ENCODE results near the gene B9D1.

The B9D1 gene

DNA sequence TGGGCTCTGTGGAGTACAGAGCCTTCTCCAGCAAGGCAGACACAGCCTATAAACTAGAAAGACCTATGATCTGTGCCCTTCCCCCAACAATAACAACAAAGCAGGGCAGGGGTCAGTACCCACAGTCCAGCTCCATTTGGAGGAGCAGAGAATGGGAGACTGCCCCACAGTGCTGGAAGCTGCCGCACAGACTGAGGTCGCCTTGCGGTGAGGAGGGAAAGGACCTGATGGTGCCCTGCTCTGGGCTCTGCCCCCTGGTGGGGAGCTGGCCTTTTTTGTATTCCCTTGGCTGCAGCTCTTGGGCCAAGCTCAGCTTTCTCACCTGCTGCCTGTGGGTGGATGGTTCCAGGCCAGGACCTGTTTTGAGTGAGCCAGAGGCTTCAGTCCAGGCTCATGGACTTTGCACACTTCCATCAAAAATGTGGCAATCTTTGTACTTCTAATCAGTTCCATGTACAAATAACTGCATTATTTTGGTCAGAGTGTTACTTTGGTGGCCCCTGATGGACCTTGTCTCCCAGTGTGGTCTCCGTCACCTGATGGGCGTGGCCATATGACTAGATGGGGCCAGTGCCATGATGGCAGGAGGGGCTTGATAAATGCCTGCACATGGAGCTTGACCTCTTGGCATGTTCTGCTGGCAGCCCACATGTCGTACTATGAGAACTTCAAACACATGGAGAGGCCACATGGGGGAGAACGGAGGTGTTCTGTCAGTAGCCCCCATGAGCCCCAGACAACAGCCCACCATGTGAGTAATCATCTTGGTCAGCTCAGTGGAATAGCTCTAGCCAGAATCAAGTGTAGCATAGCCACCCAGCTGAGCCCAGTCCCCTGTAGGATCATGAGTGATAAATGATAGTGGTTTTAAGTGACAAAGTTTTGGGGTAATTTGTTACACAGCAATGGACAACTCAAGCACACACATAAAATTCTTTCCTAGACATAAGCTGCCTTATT is 24.2 kb downstream of the B9D1 start:
- DNase-seq (ENCODE audit: low read depth in 2 of 2), result peak; percentile 40 to 56

DNA sequence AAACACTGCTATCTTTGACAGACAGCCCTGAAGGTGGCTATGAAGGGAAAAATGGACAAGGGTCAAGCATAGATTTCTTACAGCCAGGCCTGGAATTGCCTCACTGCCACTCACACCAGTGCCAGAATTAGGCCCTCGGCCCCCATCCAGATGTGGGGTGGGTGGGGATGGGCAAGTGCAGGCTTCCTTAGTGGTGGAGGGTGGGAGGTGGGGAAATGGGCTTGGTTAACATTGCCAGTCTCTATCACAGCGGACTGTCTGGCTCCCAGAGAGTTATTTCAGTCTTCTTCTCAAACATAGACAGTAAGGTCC is 24.9 kb downstream of the B9D1 start:
- no peak for DNase-seq (ENCODE audit: low read depth in 2 of 2)

DNA sequence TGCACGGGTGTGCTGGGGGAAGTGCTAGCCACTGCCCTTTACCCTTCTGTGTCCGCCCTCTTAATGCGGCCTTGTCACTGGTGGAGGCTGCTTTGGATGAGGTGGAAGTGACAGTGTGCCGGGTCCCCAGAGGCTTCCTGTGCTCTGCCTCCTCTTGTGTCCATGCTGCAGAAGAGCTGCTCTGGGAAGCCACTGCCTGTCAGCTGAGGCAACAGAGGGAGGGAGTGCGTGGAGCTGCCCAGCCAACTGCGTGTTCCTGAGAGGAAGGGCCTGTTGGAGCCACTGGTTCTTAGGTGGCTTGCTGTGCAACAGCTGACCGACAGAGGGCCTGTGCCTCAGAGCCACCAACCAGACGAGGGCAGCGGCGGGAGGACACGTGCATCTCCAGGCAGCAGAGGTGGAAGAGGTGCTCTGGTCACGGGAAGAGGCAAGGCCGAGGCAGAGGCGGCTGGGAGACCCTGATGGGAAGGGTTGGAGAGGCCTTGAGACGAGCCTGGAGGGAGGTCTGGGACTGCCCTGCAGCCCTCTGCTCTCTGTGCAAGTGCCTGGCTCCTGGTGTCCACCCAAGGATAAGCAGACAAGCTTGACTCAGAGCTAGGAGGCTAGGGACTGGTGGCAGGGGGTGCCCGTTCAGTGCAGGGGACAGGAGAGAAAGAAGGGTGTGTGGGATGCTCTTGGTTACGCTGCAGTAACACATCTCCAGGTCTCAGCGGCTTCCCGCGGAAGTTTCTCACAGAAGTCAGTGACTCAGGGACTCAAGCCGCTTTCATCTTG is 25.4 kb downstream of the B9D1 start:
- DNase-seq (ENCODE audit: low read depth in 2 of 2), result no peak

DNA sequence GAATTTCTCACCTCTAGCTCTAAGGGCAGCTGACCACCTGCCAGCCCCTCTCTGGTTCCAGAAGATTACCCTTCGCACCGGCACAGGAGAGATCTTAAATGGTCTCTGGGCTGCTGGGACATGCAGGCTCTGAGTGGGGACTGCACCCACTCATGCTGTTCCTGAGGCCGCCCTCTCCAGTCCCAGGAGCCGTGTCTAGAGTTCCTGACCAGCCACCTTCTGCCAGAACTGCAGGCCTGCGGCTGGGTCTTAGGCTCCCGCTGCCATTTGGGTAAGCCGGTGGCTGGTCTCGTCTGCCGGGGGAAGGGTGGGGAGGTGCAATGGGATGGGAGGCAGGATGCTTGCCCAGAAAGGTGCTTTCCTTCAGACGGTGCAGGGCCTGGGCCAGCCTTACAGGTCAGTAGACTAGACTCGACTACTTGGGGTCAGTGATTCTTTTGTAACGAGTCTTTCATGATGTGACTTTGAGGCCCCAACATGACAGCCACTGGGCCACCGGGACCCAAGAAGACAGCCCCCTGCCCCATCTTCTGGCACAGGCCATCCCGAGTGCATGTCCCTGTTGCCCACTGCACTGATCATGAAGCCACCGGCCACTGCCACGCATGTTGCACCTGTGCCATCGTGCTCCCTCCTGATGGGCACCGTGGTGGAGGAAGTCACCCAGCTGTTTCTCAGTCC is 26.4 kb downstream of the B9D1 start:
- DNase-seq (ENCODE audit: low read depth in 2 of 2), result no peak

DNA sequence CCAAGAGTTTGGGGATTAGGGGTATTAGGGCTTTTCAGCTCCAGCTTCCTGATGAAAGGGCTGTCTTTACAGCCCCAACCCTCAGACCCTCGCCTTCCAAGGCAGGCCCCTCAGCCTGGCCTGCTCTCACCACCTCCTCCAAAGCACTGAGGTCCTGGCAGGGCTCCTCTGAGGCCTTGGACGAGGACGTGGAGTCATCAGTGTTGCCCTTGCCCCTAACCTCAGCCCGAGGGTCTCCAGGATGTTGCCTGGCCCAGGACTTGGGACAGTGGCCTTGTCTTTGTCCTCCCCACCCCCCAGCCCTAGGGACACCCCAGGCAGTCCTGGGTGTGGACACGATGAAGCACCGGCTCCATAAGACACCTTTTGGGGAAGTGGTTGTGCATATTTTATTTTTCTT is 28.2 kb downstream of the B9D1 start:
- DNase-seq (ENCODE audit: low read depth in 2 of 2), result no peak

DNA sequence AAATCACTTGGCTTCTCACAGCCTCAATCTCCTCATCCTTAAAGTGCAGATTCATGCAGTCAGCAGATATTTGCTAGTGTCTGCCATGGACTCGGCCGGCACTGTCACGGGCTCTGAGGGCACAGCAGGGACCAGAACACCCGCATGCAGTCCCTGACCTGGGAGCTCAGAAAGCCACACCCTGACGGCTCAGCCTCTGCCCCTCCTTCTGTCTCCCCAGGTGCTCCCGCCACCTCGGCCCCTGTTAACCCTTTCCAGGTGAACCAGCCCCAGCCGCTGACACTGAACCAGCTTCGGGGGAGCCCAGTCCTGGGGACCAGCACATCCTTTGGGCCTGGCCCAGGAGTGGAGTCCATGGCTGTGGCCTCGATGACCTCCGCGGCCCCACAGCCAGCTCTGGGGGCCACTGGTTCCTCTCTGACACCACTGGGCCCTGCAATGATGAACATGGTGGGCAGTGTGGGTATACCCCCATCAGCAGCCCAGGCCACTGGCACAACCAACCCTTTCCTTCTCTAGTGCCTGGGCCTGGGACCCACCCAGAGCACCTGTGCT is 28.7 kb downstream of the B9D1 start:
- no peak for DNase-seq (ENCODE audit: low read depth in 2 of 2)

DNA sequence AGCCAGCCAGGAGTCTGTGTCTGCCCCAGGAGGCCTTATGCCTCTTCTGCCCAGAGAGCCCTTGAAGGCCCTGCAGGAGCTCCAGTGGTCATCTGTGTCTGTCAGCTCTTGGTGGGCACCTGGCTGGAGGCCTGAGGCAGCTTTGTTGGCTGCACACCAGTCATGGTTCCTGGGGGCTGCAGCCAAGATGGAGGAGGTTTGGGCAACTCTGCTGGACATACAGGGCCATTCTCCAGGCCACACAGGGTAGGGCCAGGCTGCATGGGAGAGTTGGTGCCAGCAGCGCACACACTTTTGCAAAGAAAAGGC is 29.4 kb downstream of the B9D1 start:
- DNase-seq (ENCODE audit: low read depth in 2 of 2), result no peak

DNA sequence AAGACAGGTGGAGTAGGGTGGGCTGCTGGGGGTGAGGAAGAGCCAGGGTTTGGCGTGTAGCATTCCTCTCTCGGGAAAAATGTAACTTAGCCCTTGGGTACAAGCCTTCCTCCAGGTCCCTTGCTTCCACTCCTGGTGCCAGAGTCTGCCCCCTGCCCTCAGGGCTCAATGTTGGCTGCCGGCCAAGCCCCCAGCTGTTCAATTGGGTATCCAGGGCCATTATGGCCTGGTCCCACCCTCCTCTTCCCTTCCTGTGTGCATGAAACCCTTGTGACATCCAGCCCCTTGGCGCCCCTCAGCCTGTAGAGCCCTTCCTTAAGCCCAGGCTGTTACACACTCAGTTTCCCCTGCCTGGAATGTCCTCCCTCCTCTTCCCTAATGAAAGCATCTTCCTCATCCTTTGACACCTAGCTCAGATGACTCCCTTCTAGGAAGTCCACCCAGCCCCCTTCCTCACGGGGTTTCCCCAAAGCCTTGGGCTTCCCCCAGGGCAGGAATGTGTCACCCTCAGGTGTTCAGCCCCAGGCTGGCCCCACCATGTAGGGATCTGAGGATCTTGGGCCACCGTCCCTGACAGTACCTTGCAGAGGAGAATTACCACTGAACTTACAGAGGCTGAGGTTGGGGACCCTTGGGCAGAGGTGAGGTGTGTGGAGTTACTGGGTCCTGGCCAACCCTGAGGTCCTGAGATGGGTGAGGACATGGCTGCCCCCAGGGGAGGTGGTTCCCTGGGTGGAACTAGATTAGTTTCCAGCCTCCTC is 30.0 kb downstream of the B9D1 start:
- no peak for DNase-seq (ENCODE audit: low read depth in 2 of 2)

DNA sequence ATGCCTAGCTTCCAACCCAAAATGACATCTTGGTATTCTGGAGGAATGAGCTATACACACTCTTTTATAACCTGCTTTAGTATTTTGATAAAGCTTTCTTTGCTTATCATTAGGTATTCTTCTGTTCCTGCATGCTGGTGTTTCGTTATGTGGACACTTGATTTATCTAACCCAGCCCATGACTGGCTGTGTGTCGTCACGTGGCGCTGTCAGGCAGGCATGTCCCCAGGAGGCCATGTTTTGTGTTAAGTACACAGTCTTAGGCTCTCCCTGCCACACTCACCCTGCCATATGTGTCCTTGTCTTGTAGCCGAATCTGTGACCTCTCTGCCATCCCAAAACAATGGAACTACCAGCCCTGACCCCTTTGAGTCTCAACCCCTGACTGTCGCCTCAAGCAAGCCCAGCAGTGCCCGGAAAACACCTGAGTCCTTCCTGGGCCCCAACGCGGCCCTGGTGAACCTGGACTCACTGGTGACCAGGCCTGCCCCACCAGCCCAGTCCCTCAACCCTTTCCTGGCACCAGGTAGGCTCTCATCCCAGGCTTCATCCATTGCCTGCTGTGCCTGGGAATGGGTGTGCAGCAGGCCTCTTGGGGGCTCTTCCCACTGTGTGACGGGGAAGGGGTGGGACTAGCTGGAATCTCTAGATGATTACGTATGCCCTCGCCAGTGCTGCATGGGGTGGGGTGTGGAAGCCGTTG is 30.8 kb downstream of the B9D1 start:
- no peak for DNase-seq (ENCODE audit: low read depth in 2 of 2)

DNA sequence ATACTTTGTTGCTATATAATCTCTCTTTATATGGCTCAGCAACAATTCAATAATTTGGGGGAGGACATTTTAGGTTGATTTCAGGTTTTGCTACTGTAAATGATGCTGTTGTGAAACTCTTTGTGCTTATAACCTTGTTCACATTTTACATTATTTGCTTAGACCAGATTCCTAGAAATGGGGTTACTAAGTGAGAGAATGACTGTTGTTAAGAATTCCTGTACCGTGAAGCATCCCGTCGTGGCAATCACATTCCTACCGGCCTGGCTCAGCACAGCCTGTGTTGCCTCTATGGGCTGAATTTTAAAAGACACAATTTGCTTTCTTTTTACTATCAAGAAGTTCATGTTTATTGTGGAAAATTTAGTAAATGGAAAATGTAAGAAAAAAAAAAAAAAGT is 31.4 kb downstream of the B9D1 start:
- DNase-seq (ENCODE audit: low read depth in 2 of 2), result no peak

DNA sequence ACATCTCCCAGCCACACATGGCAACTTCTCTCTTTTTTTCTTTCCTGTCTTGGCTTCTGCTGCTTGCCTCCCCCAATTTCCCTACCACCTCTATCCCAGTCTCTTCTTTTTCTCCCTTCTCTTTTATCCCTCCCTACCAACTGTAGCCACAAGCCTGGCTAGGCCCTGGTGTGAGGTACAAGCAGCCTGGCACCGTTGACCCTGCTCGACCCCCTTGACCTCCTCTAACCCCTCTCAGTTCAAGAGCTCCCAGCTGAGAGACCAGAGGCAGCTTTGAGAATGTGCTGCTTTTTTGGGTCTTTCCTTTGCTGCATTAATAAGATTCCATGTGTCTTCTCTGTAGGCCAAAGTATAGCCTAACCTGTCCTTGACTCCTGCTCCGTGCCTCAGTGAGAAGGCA is 32.3 kb downstream of the B9D1 start:
- DNase-seq (ENCODE audit: low read depth in 2 of 2), result no peak

DNA sequence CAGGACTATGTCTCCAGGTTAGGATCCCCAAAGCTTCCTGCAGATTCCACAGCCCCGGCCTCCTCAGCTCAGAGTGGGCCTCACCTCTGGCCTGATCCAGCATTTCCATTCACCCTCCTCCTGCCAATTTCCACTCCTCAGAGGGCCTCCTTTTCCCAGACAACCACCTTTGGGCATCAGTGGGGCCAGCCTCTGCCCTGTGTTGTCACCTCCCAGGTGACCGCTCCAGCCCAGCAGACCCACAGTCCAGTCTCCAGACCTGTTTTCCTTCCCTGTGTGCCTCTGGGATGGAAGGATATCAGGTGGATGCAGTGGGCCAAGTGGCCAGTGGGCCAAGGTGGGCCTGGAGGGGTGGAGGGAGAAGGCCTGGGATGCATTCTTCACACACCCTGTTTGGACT is 32.7 kb downstream of the B9D1 start:
- DNase-seq (ENCODE audit: low read depth in 2 of 2), result no peak

DNA sequence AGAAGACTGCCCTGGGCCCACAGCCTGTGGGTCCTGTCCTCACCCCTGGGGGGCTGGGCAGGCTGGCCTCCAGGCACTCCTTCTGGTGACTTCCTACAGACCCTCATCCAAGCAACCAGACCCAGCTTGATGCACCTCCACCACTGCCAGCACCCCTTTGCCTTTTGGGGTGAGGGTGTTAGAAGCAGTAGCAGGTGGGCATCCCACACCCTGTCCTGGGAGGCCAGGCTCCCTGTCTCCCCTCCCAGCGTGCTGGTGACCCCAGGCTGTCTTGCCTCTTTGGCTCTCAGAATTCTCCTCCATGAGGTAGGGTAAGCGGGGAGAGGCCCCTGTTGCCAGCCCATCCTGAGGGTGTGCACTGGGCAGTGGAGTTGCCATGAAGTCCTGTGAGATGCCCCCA is 33.4 kb downstream of the B9D1 start:
- DNase-seq (ENCODE audit: low read depth in 2 of 2), result no peak

DNA sequence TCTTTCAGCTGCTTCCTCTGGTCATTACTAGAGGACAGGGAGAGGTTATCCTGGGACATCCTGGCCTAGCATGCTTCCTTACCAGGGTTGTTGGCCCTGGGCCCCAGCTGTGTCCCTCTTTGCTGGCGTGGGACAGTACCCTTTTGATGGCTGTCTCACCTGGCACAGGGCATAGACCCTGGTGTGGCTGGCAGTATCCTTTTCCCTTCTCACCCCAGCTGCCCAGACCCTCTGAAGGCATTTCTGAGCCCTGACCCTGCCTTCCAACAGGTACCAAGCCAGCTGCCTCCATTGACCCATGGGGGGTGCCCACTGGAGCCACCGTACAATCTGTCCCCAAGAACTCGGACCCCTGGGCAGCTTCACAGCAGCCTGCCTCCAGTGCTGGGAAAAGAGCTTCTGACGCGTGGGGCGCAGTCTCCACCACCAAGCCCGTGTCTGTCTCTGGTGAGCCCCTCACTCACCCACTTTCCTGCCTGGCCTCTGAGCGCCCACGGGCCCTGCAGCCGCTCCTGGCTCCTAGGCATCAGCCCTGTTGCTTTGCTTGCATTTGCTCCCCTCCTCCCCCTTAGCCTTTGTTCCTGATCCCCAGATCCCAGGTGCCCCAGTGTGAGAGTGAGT is 34.0 kb downstream of the B9D1 start:
- DNase-seq (ENCODE audit: low read depth in 2 of 2), result no peak

DNA sequence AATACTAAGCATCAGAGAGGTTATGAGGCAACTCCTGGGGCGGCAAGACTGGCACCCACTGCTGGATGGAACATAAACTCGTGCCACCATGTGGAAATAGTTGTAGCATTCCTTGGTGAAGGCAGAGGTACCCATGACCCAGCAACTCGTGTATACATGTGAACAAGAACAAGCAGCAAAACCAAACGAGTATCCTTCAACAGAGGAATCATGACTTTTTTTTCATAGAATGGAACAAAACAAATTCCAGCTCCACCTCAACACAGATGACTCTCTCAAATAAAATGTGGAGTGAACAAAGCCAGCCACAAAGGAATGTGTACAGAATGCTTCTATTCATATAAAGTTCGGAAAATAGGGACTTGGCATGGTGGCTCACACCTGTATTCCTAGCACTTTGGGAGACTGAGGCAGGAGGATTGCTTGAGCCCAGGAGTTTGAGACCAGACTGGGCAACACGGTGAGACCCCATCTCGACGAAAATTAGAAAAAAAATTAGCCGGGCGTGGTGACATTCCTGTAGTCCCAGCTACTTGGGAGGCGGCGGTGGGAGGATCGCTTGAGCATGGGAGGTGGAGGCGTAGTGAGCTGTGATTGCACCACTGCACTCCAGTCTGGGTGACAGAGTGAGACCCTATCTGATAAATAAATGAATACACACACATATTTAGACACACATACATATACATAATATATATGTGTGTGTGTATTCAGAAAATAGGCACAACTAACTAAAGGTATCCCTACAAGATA is 35.3 kb downstream of the B9D1 start:
- no peak for DNase-seq (ENCODE audit: low read depth in 2 of 2)

DNA sequence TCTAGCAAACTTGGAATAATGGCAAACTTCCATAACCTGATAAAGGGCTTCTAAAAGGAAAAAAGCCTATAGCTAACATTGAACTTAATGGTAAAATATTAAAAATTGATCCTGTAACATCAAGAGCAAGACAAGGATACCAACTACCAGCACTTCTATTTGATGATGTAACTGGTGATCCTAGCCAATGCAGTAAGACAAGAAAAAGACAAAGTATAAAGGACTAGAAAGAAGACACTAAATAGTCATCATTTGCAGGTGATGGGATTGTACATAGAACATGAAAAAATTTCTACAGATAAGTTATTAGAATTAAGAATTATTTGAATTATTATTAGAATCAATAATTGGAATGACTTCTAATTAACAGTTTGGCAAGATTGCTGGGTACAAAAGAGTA is 37.0 kb downstream of the B9D1 start:
- DNase-seq (ENCODE audit: low read depth in 2 of 2), result no peak

DNA sequence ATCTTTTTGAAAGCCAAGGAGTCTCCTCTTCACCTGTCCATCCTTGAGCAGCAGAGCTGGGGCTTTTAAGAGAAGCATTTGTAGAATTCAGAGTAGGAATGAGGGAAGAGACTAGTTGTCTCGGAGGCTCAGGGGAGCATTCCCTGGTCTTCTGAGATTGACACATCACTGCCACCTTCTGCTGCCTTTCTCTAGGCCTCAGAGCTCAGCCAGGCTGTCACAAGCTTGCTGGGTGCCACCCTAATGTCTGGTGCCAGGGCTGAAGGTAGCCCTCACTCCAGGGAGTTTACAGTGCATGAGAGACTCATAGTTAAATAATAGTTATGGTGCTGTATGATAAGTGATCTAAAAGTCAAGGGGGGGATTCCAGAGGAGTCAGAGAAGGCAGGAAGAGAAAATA is 39.7 kb downstream of the B9D1 start:
- no peak for DNase-seq (ENCODE audit: low read depth in 2 of 2)

DNA sequence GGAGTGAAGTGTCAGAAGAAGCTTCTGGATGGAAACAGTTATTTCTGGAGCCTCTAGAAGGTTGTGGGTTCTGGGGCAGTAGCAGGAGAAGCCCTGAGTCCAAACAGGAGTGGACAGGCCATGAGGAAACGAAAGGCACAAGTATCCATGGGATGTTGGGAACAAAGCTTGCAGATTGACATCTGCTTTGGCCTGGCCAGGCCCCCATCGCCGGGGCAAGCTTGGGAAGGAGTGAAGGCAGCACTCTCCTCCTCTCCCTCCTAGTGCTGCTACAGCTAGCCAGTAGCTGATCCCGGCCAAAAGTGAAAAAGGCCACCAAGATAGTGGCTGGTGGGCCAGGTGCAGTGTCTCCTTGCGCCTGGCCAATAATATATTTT is 40.4 kb downstream of the B9D1 start:
- DNase-seq (ENCODE audit: low read depth in 2 of 2), result no peak

DNA sequence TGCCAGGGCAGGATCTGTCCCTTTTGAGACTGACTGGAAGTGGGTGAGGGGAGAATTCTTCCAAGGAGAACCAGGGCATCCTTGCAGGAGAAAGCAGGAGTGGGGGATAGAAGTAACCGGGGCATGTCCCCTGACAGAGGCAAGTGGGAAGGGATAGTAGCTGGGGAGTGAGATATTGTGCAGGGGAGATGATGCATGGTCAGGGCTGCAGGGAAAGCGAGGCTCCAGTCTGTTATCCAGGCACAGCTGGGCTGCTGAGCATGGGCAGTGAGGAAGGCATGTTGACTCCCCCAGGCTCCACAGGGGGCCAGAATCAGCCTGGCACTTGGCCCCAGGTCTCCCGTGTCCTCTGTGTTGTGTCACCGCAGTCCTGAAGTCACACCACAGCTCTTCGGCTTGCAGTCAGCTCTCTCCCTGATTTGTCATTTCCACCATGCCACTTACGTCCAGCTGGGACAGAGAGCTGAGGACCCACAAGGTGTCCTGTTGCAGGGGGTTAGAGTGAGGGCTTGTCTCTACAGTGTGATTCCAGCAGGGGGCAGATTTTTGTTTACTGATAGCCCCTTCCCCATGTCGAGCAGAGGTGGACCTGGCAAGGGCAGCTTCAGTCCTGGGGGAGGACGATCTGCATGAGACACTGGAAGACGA is 40.9 kb downstream of the B9D1 start:
- DNase-seq (ENCODE audit: low read depth in 2 of 2), result no peak

DNA sequence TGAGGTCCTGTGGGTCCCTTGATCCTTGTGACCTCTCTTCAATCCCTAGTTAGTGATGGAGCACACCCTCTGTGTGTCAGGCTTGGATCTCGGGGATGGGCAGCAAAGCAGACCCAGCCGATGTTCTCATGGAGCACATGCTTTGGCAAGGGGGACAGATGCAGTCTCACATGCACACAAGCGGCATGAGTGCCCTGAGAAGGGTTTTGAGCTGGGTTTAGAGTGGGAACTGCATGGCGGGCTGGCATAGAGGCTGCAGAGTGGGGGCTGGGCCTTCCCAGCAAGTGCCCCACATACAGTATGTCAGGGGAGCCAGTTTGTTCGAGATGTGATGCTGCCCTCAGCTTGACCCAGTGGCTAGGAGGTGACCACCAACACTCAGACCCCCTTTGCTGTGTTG is 41.6 kb downstream of the B9D1 start:
- no peak for DNase-seq (ENCODE audit: low read depth in 2 of 2)

All from activated CD4-positive, alpha-beta T cell treated with anti-CD3 and anti-CD28 coated beads for 24 hours (primary cell).